NCI-H82 treated with DMSO at 0.1 percent for 48 hours (cell line): ENCODE data around the gene NBEA.
"Not testable (repeated sequence)": the region's sequence is repeated elsewhere in the genome, so short reads cannot be mapped to it uniquely, and the experiment has no call there.

Source experiments
- DNase-seq: peaks from one replicate; lab custom pipeline; 2025; ENCODE audit not compliant: unreplicated experiment; lab: John Stamatoyannopoulos, UW

Gene NBEA

GRCh38 chr13:35365883-35366282 is 423.8 kb downstream of the NBEA start:
- no peak for DNase-seq

DNA sequence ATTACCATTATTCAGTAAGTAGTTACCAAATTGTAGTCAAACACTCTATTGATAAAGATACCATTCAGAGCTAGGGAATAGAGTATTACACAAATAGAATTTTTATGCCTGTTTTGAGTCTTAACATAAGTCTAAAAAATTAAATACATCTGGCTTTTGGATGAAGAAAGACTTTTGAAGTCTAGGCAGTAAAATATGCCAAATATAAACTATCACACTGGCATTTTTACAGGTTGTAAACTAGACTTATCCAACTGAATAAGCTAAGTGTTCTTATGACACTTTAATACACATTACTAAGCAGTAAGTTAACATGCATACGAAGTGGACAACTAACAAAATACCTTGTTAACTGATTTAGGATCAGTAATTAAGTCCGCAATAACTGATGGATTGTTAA is 425.5 kb downstream of the NBEA start:
- no peak for DNase-seq

GRCh38 chr13:35378939-35379338 is 436.9 kb downstream of the NBEA start:
- no peak for DNase-seq

- DNase-seq, result no peak
These were observed 437.6 kb downstream of the NBEA start for GRCh38 chr13:35379663-35380062.

- peak; percentile 45 for DNase-seq
These were observed 445.7 kb downstream of the NBEA start for GRCh38 chr13:35387682-35388250.

DNA sequence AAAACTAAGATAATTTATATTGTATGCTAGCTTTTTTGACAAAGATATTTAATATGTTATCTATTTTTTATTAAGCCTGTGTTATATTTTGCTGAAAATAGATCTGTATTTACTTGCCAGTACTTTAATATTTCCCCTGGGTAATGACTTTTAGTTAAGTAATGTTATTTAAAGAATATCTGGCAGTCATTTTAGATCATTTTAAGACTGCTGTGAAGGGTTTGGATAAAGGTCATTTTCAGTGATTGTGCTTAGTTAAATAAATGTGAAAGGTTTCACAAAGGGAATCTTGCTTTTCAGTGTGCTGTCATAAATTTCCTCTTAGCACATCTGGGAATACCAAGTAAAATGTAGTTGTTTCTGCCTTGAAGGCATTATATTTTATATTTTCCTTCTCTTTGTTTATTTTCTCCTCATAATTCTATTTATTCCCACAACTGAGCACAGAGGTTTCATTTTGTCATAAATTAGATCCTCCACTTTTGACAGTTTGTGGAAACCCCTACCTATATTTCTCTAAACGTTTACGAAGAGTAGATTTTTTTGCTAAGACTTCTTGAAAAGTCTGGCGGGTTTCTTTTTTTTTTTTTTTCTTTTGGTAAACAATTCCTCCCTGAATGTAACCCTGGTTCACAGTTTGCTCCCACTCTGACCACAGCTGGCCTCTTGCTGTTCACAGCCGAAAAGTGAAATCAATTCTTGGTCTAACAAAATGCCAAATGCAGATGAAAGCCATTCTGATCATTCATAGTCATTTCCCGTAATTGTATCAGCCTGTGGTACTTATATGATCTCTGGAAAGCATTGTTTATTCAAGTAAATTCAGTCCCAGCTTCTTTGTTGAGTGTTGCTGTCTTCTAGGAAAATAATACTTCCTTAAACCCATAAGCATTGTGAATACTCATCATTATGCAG is 446.6 kb downstream of the NBEA start:
- DNase-seq, result no peak

- no peak for DNase-seq
These were observed 447.5 kb downstream of the NBEA start for GRCh38 chr13:35389535-35389934.

GRCh38 chr13:35392768-35393167 is 450.7 kb downstream of the NBEA start:
- DNase-seq, result no peak

DNA sequence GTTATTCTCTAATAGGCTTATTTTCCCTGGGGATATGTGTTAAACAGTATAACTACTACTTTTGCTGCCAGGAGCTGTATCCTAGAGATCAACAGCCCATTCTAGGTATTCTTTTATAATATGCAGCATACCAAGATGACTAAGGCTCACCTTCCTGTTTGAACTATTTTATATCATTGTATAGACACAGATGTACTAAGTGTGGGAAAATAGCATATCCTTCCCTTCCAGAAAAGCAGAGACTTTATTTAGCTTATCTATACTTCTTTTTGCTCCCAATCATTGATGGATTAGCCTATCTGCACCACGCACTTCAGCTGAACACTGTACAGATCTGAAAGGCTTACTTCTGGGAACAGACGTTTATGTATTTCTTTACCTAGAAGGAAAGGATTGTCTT is 451.8 kb downstream of the NBEA start:
- peak; percentile 33 for DNase-seq

- not testable (repeated sequence) for DNase-seq
These were observed 466.2 kb downstream of the NBEA start for GRCh38 chr13:35408285-35408684.

- DNase-seq, result no peak
These were observed 469.1 kb downstream of the NBEA start for GRCh38 chr13:35411059-35411744.

GRCh38 chr13:35448465-35448864 is 506.4 kb downstream of the NBEA start:
- no peak for DNase-seq

DNA sequence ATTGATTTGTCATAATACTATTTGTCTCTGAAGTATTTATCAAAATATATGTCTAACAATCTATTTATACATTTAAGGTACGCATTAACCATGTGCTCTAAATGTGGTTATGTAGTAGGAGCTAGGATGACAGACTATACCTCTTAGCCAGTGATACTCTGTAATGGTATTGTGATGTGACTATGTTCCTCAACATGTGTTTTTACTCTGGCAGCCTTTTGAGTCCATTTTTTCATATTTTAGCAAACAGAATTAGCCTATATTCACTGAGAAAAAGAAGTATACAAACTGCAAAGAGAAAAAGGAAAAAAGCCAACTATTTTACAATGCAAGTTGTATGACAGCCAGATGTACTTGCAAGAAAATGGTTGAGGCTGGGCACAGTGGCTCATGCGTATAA is 507.8 kb downstream of the NBEA start:
- DNase-seq, result no peak

DNA sequence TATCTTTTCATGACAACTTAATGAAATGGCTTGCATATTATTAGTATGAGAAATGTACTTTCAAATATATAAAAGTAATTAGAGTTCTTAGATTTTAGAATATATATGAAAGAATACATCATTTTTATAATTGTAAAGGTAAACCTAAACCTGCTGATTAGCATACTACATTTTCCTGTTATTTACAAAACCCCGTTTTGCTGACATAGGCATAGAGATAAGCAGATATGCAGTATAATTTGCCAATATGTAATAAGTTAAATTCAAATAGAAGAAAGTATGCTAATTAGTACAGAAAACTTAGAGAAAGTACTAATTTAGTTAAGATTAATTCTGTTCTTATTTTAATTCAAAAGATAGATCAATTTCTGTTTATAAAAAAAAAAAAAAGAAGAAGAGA is 513.0 kb downstream of the NBEA start:
- DNase-seq, result no peak

- no peak for DNase-seq
These were observed 515.2 kb downstream of the NBEA start for GRCh38 chr13:35457258-35457657.

GRCh38 chr13:35460061-35460460 is 518.0 kb downstream of the NBEA start:
- DNase-seq, result no peak

- no peak for DNase-seq
These were observed 523.3 kb downstream of the NBEA start for GRCh38 chr13:35465371-35465770.

DNA sequence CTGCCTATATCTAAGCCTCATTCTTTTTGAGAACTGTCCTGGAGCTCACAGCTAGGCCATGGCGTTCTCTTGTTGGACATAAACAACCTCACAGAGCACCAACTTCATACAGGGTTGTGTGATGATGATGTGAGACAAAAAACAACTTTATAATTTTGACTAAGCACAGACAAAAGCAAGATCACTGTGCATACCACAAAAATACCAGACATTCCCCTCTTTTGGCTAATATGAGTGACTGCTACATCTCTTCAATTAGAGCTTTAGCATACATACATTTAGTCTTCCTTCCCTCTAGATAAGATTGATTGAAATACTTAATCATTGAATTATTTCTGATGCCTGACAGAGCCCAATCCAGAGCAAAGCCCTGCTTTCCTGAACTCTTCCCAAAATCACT is 526.1 kb downstream of the NBEA start:
- DNase-seq, result no peak

DNA sequence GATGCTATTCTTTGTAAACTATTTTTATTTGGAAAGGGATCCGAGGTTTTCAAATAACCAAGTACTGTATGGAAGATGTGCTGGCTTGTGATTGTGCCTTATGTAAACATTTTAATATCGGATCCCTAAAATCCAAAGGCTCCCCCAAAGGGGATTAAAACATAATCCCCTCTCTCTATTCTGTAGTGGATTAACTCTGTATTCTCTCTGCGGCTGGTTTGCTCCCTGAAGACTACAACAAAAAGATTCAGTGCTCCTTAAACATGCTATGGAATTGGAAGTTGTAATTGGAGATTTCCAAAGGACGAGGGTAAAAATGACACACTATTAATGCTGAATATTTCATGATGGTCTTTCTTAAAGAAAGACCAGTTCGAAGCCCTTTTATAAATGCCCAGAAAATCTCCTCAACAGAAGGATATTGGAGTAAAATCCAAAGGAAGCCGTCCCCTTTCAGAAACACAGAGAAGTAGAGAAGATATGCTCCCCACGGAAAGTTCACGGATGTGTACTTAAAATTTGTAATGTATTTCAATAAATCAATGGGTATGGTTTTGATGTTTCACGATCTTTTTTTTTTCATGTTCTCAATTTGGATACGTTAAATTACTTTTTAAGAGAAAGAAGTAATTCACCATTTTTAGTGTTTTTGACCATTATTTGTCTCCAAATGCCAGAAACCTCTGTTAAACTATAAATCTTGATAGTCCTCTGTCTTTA is 527.9 kb downstream of the NBEA start:
- DNase-seq, result peak; percentile 96

- peak; percentile 94 for DNase-seq
These were observed 528.9 kb downstream of the NBEA start for GRCh38 chr13:35470671-35471661.
